GM18873 (cell line): Measurements from ENCODE around the gene IQSEC3.
"Not testable (repeated sequence)": the region's sequence is repeated elsewhere in the genome, so short reads cannot be mapped to it uniquely, and the experiment has no call there.

Experiments
- ATAC-seq: cut with Tn5 transposase; IDR thresholded peaks from one replicate; pipeline ENCODE4 v1.9.1; 2021; ENCODE audit warnings: mild to moderate bottlenecking, moderate library complexity, moderate number of reproducible peaks; ENCODE audit not compliant: unreplicated experiment, low FRiP score

IQSEC3 gene

DNA sequence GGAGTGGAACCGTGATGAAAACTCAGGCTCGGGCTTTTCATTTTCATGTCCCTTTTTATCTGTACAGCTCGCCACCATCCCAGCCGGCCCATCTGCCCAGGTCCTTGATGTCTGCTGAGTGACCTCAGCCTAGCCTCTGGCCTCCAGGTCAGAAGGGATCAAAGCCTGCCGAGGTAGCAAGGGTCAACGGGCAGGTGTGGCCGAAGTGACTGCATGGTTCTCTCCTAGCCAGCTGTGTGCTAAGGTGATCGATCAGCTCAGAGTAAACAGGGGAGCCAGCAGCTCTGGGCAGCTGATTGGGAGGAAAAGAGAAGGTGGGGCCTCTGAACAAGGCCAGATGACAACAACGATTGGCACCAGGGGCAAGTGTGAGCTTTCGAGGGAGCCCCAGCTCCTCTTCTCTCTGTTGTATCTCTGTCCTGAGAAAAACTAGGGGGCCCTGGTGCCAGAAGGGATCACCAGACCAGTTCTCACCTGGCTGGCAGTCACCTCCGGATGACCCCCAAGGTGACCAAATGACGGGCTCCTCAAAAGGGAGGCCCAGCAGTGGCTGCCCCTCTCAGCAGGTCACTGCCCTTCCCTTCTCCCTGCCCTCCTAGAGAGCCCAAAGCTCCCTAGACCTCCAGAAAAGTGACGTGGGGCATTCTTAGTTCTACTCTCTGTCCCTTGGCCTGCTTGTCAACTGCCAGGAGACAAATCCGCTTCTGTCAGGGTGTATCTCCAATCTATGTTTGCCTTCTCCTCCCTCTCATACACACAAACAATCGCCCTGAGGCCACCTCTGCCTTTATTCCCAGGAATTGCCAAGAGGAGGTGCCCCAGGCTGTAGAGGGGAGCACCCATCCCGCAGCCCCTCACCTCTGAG is 143.9 kb downstream of the IQSEC3 start:
- ATAC-seq = no peak

GRCh38 chr12:211142-211465 is 144.5 kb downstream of the IQSEC3 start:
- no peak for ATAC-seq

GRCh38 chr12:211639-212414 is 145.3 kb downstream of the IQSEC3 start:
- no peak for ATAC-seq

GRCh38 chr12:212415-212714 is 145.8 kb downstream of the IQSEC3 start:
- ATAC-seq = no peak

DNA sequence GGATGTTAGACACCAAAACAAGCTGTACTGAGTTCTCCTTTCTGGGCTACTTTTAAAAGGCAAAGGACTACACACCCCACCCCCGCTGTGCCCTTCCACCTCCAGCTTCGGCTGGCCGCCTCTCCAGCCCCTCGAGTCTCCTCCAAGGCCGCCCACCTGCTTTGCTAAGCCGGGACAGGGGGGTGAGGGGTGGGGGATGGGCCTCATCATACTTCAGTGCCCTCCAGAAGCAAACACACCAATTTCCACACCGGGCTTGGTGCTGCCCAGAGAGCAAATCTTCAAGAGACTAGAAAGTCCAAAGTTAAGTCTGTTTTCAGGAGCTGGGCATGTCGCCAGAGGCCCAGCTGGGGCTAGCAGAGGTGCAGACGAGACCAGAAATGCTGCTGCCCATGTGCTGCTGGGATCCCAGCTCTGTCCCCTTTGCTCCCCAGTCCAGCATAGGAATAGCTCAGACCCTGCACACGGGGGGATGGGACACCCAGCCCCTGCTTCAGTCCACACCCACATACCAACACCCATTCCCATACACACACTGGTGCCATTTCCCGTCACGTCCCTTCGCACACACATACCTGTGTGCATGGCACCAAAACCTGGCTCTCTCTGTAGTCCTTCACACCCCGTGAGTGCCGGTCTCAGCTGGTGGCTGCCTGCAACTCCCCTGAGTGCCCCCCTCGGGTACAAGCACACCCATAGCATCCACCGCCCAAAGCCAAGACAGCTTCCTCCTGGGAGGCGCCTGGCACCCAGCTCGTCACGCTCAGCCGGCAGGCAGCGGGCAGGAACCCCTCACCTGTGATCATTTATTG is 146.4 kb downstream of the IQSEC3 start:
- ATAC-seq = no peak

GRCh38 chr12:213527-213932 is 147.0 kb downstream of the IQSEC3 start:
- ATAC-seq = no peak

DNA sequence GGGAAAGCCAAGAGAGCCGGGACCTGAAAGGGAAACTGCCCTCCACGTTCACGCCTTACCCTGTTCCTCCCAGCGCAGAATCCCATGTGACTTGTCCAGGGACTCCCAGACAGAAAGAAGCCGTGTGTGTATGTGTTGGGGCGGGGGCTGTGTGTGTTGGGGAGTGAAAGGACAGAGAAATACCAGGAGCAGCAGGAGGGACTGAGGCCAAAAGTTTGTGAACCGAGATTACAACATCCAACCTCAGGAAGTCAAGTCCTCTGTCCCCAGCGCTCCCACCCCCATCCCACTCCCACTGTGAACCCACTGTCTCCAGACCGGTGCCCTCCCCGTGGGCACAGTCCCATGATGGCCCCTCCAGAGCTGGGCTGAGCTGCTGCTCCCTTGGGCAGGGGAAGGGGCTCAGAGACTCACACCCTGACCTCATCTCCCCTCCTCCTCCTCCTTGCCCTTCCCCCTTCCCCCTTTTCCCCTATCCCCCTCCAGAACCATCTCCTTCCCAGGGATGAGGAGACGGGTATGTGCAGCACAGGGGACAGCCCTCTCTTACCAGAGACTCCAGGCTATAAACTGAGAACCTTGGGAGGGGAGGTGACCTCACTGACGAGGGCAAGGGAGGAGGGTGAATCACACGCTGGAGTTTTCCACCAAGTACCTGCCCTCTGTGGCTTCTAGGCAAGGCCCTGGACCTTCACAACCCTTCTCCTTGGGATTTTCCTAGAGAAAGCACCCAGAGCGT is 147.6 kb downstream of the IQSEC3 start, which contains the start of gene SLC6A12:
Gene SLC6A12 (minus strand): TSS at position 155 of the 739 bp plus-strand sequence. CDS start 4,171 bp downstream, outside the sequence.
- no peak for ATAC-seq

DNA sequence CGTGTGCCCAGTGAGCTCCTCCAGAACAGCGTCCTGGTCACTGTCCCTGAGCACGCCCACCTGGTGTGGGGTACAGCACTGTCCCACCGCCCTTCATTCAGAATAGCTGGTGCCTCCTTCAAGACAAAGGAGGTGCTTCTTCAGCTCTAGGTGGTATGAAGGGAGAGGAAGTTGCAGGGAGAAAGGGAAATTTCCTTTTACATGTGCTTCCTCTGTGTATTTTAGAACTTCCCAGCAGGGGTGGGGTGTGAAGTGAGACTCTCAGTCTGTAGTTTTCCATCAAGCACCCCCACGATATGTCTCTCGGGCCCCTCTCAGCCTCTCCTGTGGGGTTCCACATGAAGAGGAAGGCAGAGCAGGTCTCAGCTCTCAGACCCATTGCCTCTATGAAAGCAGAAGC is 148.5 kb downstream of the IQSEC3 start:
- no peak for ATAC-seq

- not testable (repeated sequence) for ATAC-seq
These were observed 150.5 kb downstream of the IQSEC3 start for GRCh38 chr12:217029-217428.

DNA sequence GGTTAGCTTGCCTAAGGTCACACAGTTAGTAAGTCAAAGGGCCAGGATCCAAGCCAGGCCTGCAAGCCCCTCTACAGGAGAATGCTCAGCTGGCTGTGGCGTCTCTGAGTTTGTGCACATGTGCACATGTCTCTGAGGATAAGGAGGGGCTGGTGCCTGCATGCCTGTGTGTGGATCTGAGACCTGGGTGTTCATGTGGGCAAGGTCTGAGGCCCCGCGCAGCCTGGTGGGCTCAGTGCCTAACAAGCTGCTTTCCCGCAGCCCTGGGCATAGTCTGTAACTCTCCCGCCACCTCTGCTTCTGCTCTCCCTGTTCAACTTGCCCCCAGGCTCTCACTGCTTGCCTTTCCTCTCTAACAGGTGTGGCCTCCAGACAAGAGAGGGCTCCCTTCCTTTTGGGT is 151.7 kb downstream of the IQSEC3 start:
- ATAC-seq = no peak

- no peak for ATAC-seq
These were observed 152.4 kb downstream of the IQSEC3 start for GRCh38 chr12:218728-219590.

DNA sequence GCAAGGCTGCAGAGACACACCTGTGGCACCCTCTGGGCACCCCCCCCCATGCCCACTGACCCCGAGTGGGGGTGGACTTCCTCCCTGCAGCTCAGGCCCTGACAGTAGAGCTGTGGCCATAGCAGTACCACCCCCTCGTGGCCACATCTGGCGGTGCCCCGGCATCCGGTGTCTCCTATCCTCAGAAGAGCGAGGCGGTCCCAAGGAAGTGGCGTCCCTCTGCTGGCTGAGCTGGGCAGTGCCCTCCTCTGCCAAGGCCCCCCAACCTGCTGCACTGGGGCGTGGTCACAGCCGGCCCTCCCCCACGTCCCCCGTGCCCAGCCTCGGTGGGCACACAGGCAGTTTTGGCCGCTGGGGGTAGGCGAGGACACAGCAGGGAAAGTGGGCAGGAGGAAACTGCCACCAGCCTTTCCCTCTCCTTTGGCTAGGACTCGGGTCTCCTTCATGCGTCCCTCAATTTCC is 153.4 kb downstream of the IQSEC3 start:
- ATAC-seq = no peak

DNA sequence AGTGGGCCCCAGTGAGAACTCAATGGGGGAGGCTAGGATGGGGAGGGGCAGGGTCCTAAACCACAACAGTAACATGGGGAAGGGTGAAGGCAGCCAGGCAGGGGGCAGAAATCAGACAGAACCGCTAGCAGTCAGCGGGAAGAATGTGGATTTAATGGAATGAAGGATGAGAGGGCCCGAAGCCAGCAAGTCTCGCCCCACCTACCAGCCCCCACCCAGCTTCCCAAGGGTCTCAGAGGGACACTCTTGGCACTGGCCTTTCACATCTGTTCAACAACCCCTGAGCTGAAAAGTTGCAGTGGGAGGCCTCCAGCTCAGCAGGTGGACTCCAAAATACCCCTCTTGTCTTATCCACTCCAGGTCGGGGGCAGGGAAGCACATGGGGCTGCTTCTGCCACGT is 153.9 kb downstream of the IQSEC3 start:
- ATAC-seq = no peak

DNA sequence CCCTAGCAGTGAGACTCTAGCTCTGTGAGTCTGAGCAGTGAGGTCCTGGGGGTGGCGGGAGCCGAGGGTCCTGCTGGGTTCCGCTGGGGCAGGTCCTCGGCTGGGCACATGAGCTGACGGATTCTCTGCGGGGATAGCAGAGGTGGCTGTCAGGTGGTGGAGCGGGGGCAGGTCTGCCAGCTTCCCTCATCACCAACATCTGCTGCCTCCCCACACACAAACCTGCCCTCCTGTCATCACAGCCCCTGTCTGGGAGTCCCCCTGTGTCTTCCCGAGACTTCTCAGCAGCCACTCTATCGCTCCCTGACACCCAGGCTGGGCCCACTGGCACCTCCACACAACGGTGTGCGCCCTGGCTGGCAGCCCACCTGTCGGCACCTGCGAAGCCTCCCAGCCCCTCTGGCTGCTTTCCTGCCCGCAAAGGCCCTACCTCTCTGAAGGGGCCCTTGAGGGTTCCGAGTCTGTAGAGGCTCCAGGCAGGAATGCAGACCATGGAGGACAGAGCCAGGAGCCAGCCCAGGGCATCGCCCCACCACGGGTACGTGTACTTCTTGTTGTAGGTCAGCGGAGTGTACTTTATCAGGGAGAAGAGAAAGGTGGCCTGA is 154.5 kb downstream of the IQSEC3 start:
- no peak for ATAC-seq

- no peak for ATAC-seq
These were observed 155.2 kb downstream of the IQSEC3 start for GRCh38 chr12:221736-222135.

GRCh38 chr12:223841-224240 is 157.3 kb downstream of the IQSEC3 start:
- no peak for ATAC-seq

- ATAC-seq = no peak
These were observed 157.8 kb downstream of the IQSEC3 start for GRCh38 chr12:224330-224729.

- no peak for ATAC-seq
These were observed 158.4 kb downstream of the IQSEC3 start for GRCh38 chr12:225012-225411.

DNA sequence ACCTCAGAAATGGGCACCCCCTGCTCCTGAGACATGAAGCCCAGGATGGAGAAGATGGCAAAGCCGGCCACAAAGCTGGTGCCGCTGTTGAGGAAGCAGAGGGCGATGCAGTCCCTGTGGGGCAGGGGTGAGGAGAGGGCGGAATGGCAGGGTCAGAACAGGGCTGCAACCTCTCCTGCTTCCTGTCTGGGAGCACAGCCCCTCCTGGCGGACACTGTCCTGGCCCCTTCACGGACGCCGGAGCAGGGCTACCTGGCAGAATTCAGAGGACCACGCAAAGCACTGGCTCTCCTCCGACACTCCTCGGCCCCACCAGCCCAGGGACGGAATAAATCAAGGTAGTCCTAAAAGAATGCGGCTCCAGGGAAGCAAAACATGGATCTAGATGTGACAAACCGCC is 159.8 kb downstream of the IQSEC3 start:
- no peak for ATAC-seq
